NOMO-1 treated with DMSO at 0.1 percent for 48 hours (cell line): ENCODE measurements around the gene GALNT17.

Experiments
- DNase-seq: peaks from one replicate; lab custom pipeline; 2025; ENCODE audit not compliant: unreplicated experiment; lab: John Stamatoyannopoulos, UW

GALNT17 gene

DNA sequence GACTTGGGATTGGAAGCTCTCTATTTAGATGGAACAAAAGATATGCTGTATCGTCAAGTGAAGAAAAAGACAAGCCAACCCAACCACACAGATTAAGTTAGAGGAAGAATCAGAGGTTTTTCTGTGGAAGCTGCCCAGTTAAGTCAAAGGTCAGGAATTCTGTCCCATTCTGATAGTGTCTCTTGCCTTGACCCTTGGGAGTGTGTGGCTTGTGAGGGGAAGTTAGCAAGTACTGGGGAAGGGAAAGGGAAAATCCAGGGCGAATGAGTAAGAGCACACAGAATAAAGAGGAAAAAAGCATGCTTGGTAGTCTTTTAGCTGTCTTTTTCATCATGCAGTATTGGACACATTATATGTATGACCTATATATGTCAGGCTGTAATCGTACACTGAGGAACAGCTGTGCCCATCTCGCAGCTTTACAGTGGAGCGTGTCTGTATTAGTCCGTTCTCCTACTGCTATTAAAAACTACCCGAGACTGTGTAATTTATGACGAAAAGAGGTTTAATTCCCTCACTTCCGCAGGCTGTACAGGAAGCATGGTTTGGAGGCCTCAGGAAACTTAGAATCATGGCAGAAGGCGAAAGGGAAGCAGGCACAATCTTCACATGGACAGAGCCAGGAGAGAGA, 197.2 kb downstream of the GALNT17 start:
- DNase-seq = no peak

GRCh38 chr7:71332207-71332606, 200.3 kb downstream of the GALNT17 start:
- no peak for DNase-seq

DNA sequence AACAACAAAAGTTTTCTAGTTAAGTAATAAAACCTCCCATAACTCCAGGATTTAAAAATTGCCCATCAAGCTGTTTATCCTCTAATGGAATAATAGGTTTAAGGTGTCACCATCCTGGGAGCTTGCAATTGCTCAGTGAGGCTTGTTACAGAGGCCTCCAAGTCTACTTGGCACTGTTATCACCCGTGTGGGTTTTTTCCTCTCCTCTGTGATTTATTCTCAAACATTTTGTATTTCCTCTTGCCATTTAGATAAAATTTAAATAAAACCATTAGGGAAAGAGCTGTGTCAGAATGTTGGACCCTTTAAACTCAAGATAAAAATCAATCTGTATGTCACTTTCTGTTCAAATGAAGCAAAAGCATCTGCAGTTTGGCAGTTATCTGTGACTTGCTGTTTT, 202.6 kb downstream of the GALNT17 start:
- DNase-seq = no peak

DNA sequence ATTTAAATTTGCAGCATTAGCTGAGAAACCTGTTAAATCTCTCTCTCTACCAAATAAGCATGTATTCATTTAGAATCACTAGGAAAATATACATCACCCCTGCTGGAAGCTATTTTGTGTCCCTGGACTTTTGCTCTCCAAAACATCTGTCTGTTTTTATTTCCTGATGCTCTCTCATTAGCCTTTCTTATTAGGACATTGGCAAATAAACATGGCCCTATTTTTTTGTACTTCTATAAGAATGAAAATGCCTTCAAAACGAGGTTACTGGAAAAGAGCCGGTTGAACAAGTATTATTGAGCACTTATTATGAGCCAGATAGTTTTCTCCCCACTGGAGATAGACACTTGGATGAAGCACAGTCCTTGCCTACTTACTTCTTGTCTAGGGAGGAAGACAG, 206.9 kb downstream of the GALNT17 start:
- DNase-seq = no peak

GRCh38 chr7:71339924-71340323, 208.0 kb downstream of the GALNT17 start:
- DNase-seq = no peak

- no peak for DNase-seq
Measured at GRCh38 chr7:71342202-71342601, 210.3 kb downstream of the GALNT17 start.

DNA sequence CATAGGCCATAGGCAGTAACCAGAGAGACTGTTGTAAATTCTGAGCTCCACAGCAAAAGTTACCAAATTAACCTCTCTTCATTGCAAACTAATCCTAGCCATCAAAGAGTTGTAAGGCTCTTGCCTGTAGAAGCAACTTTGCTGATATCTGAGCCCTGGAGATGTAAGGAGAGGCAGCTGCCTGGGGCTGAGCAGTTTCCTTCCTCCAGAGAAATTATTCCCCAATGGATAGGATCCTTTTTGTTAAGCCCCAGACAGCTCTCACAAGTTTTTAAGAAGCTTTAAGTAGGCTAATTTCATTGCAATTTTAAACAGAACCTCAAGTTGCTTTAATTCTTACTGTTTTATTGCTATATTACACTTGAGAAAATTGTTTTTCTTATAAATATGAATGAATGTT, 211.1 kb downstream of the GALNT17 start:
- DNase-seq = no peak

GRCh38 chr7:71343892-71344291, 211.9 kb downstream of the GALNT17 start:
- no peak for DNase-seq

DNA sequence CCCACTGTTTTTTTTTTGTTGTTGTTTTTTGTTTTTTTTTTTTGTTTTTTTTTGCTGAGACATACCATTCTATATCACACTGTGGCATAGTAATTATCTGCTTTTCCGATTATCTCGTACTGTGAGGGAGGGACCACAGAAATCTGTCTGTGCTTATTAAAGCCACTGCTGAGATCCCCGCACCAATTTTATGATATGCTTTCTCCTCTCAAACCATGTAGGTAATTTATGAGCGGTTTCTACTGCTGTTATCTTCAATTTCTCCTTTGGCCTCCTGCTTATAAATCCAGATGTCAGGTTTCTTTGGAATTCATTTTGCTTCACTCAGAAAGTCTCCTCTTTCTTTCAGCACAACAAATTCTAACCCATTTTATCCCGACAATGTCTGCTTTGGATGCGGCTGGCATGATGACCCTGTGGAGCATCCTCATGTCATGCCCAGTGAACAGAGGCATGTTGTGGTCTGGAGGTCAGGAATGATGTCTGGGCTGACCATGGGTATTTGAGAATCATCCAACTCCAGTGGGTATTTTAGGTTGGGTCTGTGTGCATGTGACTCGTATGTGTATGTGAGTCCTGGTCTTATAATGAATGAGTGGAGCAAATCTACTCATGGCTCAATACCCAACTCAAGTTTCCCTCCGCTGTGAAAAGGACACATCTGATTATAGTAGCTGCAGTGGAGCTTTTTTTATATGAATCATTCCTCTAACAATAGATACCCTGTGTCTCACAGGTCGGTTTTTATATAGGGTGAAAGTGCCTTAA, 213.4 kb downstream of the GALNT17 start:
- no peak for DNase-seq

DNA sequence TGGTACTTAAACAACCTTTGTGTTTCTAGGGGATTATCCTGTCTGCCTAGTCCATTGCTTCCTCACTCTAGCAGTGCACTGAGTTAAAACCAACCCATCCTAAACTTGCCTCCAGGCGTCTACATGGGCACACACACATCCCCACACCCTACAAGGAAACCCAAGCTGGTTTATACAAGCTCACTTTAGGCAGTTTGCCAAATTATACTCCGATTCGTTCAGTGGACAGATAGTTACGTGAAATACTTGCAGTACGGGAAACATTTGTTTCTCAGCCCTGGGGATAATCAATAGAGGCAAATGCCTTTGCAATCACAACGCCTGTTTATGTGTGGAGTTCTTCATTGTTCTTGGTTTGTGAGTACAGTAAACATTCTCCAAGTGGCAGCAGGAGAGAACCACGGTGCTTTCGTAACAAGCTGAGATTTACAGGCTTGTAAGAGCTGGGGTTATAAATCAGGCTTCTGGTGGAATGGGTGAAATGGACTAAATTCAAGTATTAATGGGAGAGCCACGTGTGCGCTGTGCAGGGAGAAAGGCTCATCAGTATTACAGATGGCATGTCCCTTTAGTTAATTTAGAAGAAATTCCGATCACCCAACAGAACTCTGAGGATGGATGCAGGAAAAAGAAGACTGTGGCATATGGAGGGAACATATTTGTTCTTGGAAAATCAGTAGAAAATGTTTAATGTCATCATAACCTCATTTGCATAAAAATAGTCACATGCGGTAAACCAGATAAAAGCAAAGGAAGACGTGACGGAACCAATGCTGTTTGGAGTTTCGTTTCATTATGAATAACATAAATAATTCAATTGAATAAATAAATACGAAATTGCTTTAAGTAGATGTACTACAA, 217.1 kb downstream of the GALNT17 start:
- DNase-seq = no peak

- DNase-seq = no peak
Measured at GRCh38 chr7:71349682-71350481, 217.9 kb downstream of the GALNT17 start.

- no peak for DNase-seq
Measured at GRCh38 chr7:71350680-71351079, 218.7 kb downstream of the GALNT17 start.

DNA sequence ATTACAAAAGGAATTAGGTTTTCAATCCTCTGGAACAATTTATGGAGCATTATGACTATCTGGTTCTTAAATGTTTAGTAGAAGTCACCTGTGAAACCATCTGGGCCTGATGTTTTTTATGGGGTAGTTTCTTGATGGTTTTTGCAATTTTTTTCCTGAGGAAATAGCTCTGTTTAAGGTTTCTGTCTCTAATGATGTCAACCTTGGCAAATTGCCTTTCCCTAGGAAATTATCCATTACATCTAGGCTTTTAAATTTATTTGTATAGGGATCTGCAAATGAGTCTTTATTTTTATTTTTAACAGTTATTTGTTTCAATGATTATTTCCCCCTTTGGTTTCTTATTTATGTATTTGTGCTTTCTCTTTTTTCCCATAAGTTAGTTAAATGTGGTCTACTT, 222.8 kb downstream of the GALNT17 start:
- no peak for DNase-seq

- no peak for DNase-seq
Measured at GRCh38 chr7:71361451-71362032, 229.6 kb downstream of the GALNT17 start.

DNA sequence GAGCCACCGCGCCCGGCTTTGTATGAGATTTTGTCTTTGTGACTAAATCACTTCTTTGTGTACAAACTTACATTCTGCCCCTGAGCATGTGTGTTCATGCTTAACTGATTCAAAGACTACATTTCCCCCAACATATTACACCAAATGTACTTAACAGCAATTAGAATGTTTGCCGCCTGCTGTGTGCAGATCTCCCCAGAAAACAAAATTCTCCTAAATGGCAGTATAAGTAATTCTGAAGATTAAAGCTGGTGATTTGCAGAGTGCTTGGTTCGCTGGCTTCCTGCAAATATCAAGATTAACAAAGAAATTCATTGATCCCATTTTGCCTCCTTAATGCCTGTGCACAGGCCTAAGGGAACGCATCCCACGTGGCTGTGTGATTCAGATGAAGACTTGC, 230.3 kb downstream of the GALNT17 start:
- no peak for DNase-seq

- DNase-seq = no peak
Measured at GRCh38 chr7:71363223-71363622, 231.3 kb downstream of the GALNT17 start.

GRCh38 chr7:71363627-71364026, 231.7 kb downstream of the GALNT17 start:
- DNase-seq = no peak

- DNase-seq = no peak
Measured at GRCh38 chr7:71364551-71364950, 232.6 kb downstream of the GALNT17 start.

DNA sequence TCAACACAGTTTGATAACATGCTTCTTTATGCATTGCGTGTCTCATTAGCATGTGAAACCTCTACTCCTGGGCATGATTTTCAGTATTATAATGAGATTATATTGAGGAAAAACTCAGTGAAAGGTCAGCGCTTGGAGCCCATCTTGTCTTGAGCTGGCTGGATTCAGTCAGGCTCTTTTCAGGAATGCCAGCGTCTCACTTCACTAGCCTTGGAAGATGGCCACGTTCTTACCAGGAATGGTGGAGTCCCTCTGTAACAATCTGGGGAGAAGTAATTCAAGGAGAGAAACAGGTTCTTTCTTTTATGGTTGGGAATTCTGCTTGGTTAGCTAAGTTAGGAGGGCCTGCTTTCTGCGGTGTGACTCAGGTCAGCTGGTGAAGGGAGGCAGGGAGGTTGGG, 241.0 kb downstream of the GALNT17 start:
- no peak for DNase-seq

- no peak for DNase-seq
Measured at GRCh38 chr7:71377062-71377461, 245.1 kb downstream of the GALNT17 start.

DNA sequence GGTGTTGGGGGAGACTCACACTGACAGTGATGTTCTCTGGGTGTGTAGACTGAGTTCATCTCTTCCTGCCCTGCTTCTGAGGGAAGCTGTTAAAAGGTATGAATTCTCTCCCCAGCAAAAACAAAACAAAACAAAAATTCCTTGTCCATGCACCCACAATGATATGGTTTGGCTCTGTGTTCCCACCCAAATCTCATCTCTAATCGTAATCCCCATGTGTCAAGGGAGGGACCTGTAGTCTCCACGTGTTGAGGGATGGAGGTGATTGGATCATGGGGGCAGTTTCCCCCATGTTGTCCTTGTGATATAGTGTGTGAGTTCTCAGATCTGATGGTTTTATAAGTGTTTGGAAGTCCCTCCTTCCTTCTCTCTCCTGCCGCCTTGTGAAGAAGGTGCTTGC, 245.5 kb downstream of the GALNT17 start:
- DNase-seq = no peak
